HG02852 (cell line): ENCODE measurements around the gene SMAD4.
"Not testable (repeated sequence)": the region's sequence is repeated elsewhere in the genome, so short reads cannot be mapped to it uniquely, and the experiment has no call there.

Experiments used
- ATAC-seq: cut with Tn5 transposase; IDR thresholded peaks from one replicate; pipeline ENCODE4 v1.9.1; 2021; ENCODE audit warnings: mild to moderate bottlenecking, moderate library complexity; ENCODE audit not compliant: unreplicated experiment

The SMAD4 gene

DNA sequence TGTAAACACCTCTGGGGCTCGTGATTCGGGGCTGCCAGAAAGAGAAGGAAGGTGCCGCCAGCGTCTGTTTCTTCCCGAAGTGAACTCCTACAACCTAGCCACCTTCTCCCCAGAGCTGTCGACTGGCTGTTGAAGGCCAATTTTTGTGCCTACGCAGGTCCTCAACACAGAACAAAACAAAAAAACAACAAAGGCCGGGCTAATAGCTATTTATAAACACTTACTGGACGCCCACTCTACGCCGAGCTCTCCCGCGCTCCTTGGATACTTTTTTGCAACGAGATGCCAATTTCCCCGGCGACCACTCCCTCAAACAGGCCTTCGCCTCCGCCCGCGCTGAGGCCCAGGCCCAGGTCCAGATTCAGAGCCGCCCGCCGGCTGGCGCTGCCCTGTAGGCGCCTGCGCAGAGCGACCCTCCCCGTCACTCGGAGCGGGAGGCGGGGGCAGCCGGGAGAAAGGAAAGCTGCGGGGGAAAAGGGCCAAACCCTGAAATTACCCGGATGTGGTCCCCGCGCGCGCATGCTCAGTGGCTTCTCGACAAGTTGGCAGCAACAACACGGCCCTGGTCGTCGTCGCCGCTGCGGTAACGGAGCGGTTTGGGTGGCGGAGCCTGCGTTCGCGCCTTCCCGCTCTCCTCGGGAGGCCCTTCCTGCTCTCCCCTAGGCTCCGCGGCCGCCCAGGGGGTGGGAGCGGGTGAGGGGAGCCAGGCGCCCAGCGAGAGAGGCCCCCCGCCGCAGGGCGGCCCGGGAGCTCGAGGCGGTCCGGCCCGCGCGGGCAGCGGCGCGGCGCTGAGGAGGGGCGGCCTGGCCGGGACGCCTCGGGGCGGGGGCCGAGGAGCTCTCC is at the start of gene SMAD4:
Gene SMAD4 (plus strand): TSS at position 520 of the 843 bp plus-strand sequence. CDS start 16,834 bp downstream, outside the sequence.
- ATAC-seq, result peak; percentile 68

DNA sequence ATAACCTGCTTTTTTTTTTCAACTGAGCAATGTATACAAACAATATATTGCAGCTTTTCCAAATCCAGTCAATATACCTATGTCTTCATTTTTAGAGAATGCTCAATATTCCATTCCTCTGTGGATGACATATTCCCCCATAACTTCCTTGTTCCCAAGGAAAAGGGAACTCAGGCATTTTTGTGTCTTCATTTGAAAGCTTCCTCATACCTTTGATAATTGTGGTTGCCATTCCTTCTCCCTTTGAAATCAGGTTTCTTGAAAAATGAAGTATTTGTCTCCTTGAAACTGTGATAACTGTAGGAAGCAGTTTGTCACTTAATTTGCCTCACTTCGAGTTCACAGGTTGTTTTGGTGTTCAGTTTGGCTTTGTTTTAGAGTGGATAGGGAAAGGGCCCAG is 48.6 kb upstream of the SMAD4 start:
- no peak for ATAC-seq

DNA sequence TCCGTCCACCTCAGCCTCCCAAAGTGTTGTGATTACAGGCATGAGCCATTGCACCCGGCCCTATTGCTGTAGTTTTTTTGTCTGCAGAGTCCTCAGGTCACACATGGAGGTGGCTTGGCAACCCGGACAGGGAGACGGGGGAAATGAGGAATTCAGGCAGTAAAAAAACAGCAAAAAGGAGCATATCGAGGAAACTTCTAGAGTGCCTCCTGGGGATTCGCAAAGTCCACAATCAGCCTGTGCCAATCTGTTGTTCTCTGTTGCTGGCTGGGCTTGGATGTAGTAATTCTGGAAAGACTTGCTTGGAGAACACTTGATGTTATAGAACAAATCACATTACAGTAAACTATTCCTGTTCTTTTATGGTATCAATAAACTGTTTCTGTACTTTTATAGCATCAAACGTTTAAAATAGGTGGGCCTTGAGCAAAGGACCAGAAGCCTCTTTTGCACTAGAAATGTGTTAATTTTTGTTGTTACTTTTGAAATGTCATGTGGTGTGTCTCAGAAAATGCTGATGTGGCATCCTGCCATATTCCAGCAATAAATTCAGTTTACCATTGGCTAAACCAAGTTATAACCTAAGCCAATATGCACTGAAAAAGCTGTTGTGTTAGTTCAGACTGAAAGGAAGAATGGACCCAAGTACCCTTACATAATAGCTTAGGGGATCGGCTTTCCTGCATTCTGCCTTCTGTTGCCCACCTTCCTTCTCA is 47.8 kb upstream of the SMAD4 start:
- no peak for ATAC-seq

DNA sequence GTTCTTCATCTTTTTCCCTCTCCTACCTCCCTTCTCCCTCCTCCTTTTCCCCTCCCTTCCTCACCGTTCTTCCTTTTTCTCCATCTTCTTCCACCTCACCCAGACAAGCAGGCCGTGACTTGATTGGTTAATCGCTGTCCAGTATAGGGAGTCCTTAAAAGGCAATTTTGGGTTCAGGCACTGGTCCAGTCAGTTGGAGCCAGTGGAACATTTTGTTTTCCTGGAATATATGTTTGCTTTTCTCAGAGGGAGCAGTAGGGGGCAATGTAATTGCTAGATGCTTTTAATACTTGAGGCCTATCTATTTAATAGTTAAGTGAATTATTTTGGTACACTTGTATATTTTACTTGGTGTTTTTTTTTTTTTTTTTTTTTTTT is 47.2 kb upstream of the SMAD4 start:
- ATAC-seq, result no peak

DNA sequence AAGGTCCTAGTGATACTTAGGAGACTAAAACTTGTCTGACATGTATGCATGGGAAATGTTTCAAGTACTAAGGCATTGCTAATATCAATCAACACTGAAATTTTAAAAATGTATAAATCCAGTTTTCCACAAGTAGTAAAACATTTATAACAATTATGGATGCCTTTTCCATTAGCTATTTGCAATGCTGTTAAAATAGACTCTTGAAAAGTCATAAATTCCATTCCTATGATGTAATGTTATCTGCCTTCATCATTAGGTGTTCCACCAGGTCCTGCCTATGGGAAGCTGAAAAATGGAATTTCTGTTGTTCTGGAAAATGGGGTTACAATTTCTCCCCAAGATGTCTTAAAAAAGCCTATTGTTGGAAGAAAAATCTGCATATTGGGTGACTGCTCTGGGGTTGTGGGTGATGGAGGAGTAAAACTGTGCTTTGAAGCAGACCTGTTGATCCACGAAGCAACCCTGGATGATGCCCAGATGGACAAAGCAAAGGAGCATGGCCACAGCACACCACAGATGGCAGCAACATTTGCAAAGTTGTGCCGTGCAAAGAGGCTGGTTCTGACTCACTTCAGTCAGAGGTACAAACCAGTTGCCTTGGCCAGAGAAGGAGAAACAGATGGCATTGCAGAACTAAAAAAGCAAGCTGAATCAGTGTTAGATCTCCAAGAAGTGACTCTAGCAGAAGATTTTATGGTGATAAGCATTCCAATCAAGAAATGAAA is 43.5 kb upstream of the SMAD4 start:
- ATAC-seq, result no peak

DNA sequence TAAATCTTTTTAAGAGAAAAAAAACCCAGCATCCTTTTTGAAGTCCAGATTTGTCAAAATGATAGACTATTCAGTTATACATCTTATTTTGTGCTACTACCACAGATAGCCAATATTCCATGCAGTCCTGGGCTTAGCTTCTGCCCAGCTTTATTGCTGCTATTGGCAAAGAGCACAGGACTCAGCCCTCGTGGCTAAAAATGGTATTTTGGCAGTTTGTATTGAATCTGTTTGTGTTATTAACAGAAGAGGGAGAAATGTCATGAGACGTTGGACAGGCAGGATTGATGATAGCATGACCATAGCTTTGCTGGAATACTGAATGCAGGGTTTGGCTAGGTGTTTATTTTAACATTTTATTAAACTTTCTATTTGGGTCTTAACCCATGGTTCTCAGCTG is 42.8 kb upstream of the SMAD4 start:
- no peak for ATAC-seq

DNA sequence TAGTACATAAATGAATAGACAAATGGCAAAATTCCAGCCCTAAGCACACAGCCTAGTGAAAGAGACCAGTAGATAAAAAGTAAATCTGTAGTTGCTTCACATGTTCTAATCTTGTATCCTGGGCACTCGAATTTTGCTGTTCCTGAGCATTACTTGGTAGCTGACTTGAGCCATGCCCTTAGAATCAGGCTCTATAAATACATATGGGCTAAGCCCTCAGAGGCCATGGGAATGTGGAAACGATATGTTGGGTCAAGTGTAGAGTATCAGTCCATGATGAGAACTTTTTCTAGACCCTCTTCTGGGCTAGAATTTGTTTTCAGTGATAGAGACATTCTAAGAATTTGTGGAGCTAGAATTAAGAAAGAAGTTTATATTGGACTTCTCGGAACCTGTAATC is 40.3 kb upstream of the SMAD4 start:
- no peak for ATAC-seq

DNA sequence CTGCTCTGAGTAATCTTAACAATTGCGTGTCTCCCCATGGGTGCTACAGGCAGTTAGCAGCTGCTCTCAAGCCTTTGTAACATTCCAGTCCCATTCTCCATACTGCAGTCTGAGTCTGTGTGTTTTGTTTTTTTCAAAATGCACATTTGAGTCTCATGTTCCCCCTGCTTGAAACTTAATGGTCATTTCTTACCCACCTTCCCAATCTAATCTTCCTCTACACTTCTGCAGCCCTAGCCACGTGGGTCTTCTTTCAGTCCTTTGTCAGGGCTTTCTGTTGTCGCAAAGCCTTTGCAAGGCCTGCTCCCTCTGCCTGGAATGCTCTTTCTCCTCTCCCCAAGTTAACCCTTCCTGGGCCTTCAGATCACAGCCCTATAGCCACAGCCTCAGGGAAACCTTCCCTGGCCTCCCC is 37.7 kb upstream of the SMAD4 start:
- ATAC-seq, result no peak

DNA sequence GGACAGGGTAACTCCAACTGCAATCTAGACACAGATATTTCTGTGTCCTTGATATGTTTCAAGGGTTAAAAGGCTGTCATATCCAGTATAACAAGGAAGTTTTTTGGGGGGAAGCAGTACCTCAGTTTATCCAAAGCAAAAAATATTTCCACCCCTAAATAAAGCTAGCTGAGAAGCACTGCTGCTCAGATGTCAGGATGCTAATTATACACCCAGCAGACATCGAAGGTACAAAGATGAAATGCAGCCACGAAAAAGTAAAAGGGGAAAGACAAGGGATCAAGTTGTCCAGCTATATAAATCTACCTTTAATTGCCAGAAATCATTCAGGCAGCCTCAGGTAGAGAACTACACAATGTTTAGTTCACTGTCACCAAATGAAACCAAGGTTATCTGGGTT is 36.0 kb upstream of the SMAD4 start:
- no peak for ATAC-seq

DNA sequence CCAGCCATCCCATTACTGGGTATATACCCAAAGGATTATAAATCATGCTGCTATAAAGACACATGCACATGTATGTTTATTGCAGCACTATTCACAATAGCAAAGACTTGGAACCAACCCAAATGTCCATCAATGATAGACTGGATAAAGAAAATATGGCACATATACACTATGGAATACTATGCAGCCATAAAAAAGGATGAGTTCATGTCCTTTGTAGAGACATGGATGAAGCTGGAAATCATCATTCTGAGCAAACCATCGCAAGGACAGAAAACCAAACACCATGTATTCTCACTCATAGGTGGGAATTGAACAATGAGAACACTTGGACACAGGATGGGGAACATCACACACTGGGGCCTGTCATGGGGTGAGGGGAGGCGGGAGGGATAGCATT is 26.8 kb upstream of the SMAD4 start:
- ATAC-seq, result not testable (repeated sequence)

DNA sequence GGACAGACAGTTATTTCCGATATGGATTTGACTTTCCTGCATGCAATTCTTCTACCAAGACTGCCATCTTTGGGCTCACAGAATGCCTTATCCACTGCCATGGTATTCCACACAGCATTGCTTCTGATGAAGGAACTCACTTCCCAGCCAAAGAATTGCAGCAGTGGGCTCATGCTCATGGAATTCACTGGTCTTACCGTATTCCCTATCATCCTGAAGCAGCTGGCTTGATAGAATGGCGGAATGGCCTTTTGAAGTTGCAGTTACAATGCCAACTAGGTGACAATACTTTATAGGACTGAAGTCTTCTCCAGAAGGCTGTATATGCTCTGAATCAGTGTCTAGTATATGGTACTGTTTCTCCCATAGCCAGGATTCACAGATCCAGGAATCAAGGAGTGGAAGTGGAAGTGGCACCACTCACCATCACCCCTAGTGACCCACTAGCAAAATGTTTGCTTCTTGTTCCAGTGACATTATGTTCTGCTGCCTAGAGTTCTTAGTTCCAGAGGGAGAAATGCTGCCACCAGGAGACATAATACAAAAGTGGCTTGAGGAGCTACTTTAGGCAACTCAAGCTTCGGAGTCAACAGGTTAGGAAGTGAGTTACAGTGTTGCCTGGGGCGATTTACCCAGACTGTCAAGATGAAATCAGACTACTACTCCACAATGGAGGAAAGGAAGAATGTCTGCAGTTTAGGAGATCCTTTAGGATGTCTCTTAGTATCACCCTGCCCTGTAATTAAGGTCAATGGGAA is 23.8 kb upstream of the SMAD4 start:
- no peak for ATAC-seq

DNA sequence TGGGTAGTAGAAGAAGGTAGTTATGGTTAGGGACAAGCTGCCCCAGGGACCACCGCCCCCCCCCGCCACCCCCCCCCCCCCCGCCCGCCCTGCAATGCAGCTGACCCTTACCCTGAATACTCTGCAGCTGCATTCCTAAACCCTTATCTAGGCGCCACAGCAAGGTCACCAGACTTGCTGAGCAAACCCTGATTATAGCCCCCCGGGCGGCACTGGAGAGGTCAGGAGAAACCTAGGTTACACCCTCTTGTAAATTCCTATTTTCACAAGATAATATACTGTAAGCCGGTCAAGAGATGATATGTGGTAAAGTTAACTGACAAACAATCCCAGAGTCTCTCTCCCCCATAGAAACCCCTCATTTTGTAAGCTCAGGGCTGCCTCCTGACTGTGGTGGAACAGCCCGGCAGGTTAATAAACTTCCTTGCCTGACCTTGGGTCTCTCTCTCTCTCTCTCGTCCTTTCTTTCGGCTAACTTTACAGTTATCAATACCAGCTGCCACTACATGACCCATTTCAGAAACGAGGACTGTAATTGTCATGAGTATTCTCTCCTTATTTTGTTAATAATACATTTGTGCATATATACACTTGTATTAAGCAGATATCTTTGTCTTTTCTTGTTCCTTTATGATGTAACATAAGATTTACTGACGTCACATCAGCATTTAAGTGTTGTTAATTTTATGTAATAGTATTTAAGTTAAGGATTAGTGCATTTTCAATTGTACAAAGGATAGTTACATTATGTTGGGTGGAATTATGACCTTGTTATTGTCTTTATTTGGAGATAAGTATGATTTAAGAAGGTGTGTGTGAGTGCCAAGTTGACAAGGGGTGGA is 22.8 kb upstream of the SMAD4 start:
- ATAC-seq, result no peak

DNA sequence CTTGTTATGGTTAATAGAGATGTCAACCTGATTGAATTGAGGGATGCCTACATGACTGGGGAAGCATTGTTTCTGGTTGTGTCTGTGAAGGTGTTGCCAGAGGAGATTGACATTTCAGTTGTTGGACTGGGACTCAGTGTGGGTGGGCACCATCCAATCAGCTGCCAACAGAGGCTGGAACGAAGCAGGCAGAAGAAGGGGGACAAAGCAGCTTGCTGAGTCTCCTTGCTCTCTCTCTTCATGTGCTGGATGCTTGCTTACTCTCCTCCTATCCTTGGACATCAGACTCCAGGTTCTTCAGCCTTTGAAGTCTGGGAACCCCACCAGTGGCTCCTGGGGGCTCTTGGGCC is 22.2 kb upstream of the SMAD4 start:
- no peak for ATAC-seq

DNA sequence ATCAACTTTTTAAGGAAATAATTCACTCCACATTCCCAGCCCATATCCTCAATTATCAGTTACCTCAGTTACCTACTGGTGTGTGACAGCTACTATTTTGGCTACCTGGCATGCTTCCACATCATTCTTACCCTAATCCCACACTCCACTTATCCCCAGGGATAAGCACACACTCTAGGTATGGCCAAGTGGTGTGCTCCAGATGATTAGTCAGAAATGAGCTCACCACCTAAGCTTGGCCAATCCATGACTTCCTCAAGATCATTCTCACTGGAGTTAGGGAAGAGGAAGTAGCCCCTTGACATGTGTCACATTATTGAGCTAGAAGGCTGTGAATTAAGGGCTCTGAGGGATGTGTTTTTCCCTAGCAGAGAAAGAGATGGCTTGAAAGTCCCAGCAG is 20.9 kb upstream of the SMAD4 start:
- ATAC-seq, result no peak

DNA sequence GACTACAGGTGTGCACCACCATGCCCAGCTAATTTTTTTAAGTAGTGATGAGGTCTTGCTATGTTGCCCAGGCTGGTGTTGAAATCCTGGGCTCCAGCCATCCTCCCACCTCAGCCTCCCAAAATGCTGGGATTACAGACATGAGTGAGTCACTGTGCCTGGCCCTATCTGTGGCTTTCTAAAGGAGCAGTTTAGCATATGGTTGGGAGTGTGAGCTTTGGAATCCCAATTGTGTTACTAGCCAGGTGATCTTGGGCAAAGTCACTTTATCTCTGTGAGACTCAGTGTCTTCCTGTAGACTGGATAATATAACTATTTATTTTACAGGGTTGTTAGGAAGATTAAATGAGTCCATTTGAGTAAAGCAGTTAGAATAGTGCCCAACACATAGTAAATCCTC is 19.8 kb upstream of the SMAD4 start:
- ATAC-seq, result no peak

DNA sequence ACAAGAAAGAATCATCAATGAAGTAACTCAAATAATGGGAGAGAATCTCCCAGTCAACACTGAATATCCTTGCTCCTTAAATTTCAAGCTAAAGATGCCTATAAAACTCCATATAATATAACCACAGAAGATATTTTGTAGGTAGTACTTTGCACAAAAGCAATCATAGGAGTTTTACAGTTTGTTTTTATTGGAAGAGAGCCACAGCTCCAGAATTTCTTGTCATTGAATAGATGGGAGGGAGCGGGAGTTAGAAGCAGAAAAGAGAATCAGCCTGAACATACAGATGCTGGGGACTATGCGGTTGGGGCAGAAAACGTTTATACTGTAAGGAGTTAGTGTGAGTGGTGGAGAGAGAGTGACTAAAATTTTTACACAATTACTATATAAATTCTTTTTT is 18.3 kb upstream of the SMAD4 start:
- ATAC-seq, result no peak

DNA sequence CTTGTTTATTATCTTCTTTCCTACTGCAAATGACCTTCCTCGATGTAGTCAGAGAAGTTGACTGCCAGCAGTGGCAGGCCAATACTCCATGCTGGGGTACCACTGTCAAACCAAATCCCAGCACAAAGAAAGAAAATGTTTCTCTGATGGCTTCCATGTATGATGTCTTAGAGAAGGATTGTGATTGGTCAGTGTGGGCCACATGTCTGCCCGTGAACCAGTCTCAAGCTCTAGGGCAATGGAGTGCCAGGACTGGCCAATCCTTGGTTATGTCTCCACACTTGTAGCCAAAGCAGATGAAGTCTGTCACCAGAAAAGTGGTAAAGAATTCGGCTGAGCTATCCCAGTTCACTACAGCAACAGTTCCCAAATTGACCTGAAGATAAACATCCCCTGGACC is 17.6 kb upstream of the SMAD4 start:
- no peak for ATAC-seq

DNA sequence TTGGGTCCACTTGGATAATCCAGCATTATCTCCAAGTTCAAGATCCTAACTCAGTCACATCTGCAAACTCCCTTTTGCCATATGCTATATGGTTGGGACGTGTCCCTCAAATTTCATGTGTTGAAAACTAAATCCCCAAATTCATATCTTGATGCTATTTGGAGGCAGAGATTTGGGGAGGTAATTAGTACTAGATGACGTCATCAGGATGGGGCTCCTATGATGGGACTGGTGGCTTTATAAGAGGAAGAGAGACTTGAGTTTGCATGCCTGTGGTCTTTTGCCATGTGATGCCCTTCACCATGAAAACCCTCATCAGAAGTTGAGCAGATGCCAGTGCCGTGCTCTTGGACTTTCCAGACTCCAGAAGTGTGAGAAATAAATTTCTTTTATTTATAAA is 16.8 kb upstream of the SMAD4 start:
- ATAC-seq, result no peak

DNA sequence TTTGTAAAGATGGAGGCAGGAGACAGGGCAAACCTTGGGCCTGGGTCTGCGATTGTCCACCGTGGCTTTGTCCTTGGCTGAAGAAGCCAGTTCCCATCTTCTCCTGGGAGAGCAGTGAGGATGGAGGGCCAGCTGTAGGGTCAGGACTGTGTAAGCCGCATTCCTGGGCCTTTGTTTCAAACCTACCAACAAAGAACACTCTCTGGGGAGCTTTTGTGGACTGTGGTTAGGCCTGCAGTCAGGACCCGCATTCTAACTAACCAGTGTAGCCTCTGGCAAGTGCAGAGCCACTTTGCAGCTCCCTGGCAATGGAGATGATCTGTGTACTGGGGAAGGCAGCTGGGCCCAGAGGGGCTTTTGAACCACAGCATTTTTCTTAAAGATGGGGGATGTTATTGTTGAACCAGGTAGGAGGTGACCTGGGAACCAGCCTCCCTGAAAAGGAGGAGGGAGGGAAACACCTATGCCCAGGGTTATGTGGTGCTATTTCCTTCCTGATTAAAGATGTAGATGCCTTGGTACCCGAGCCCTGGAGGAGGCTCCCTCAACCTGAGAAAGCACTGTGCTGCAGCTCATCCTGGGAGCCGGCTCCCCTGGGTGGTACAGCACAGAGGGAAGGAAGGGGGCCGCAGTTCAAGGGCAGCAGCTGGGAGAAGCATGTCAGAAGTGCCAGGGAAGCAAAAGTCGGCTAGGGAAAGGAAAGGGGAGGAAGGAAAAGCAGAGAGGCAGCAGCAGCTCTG is 12.7 kb upstream of the SMAD4 start:
- no peak for ATAC-seq

DNA sequence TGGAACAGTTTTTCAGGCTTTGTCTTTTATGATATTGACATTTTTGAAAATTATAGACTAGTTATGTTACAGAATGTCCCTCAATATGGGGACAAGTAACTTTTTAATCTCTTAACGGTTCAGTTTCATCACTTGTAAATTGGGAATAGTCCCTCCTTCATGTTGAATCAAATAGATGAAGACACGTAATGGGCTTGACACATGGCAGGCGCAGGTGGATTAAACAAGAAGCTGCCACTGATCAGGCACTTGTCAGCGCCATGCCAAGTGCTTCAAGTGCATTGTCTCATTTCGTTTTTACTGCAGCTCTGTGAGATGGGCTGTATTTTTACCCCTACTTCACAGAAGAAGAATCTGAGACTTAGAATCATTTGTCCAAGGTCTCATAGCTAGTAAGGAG is 9.5 kb upstream of the SMAD4 start:
- ATAC-seq, result no peak
